ENCODE data around the gene MSANTD7. TPM values are rescaled to one million over a fixed set of nuclear protein-coding genes. Genes with fewer than 3 reads are reported as not detected.

The MSANTD7 gene
- total RNA-seq, 1 experiment from 2014 or later, result 23.1 TPM

GRCh38 chr10:14855453-14855852, 17.3 kb downstream of the MSANTD7 start:
- no peaks in the 10 kb centered on the region for H3K9me3 Mint-ChIP-seq
- no peak overlapping the region for H2BK20ac ChIP-seq (ENCODE audit: low read depth, low read length, poor library complexity, severe bottlenecking)
- no peak overlapping the region for H3K4ac ChIP-seq (ENCODE audit: low read depth, low read length)
- no peak overlapping the region for H4K8ac ChIP-seq (replicated peaks; ENCODE audit: insufficient read length, low read depth, low read length)
- H2AK5ac ChIP-seq (ENCODE audit: insufficient read length, low read length), result no peak overlapping the region
- H3K27ac Mint-ChIP-seq, result no peak overlapping the region
- H3K4me3 Mint-ChIP-seq, result no peak overlapping the region
- no peak overlapping the region for H3K9ac ChIP-seq (ENCODE audit: extremely low read depth, insufficient read length, low read length)
- no peak overlapping the region for H4K5ac ChIP-seq (ENCODE audit: insufficient read length, low read depth, low read length)
- H2BK12ac ChIP-seq (ENCODE audit: insufficient read length, low read depth, low read length), result no peak overlapping the region
- H4K91ac ChIP-seq (ENCODE audit: insufficient read length, low read depth, low read length), result no peak overlapping the region
- no peak overlapping the region for H2BK5ac ChIP-seq (ENCODE audit: insufficient read length, low read length)
- no peak overlapping the region for H2BK15ac ChIP-seq (ENCODE audit: low read depth, low read length)
- no peak overlapping the region for H3T11ph ChIP-seq (ENCODE audit: low read length)
- H3K18ac ChIP-seq (ENCODE audit: insufficient read length, low read depth, low read length), result no peak overlapping the region
- H3K4me1 Mint-ChIP-seq, result no peaks in the 10 kb centered on the region
- DNase-seq, result no peak
- H3K36me3 Mint-ChIP-seq (ENCODE audit: insufficient read depth in 1 of 3, low read depth in 3 of 3), result peaks cover 7 to 61% (median 27%) of the 10 kb centered on the region in 3 experiments; a peak in 5 of 7 replicates
- no peak overlapping the region for H3K4me2 ChIP-seq (ENCODE audit: insufficient read depth, insufficient read length, low read length)
- H3K79me2 ChIP-seq (ENCODE audit: insufficient read depth, low read length), result no peaks in the 10 kb centered on the region
- H3K23me2 ChIP-seq (ENCODE audit: insufficient read length, low read depth, low read length, poor library complexity, severe bottlenecking), result no peaks in the 10 kb centered on the region
- H3K27me3 ChIP-seq (ENCODE audit: insufficient read depth, low read length), result no peaks in the 10 kb centered on the region
- no peak overlapping the region for H3K14ac ChIP-seq (ENCODE audit: insufficient read depth, low read length)
- WGBS (ENCODE audit: extremely low coverage, insufficient read length, low lambda C conversion rate), result no CpG with 5 or more reads among the region's 1 CpG
- no peaks in the 10 kb centered on the region for H3K9me3 ChIP-seq (ENCODE audit: control insufficient read depth, low read depth, low read length)
- TF ChIP-seq CTCF (conservative IDR thresholded peaks at IDR 0.05), result no peak
- no peaks in the 10 kb centered on the region for H3K27me3 Mint-ChIP-seq (ENCODE audit: low read depth)
- no peaks in the 10 kb centered on the region for H3K79me1 ChIP-seq (ENCODE audit: insufficient read depth, low read depth, low read length, poor library complexity, severe bottlenecking)
- H2BK120ac ChIP-seq (ENCODE audit: low read depth, low read length, poor library complexity, severe bottlenecking), result no peak overlapping the region
- H3K23ac ChIP-seq (ENCODE audit: insufficient read length, low read depth, low read length), result no peak overlapping the region
- H4K20me1 ChIP-seq (ENCODE audit: control insufficient read depth, insufficient read depth, insufficient read length), result no peaks in the 10 kb centered on the region
- H3K4me1 ChIP-seq (ENCODE audit: insufficient read depth, low read length), result no peaks in the 10 kb centered on the region
- no peak overlapping the region for H2AFZ ChIP-seq (ENCODE audit: low read length)
- no peak overlapping the region for H3K27ac ChIP-seq (ENCODE audit: insufficient read length, low read depth, low read length)
- no peak overlapping the region for H3K56ac ChIP-seq (ENCODE audit: insufficient read length, low read depth, low read length)
